Activated T-helper 9 cell treated with anti-CD3 and anti-CD28 coated beads, Interleukin-2, amount 50 U/mL, for 16 hours (primary cell): ENCODE data around the gene CDCA8.

Experiments
- DNase-seq: peaks from one replicate; pipeline ENCODE4 v3.0.0-alpha.2; 2020; ENCODE audit warnings: low read depth

Gene CDCA8

GRCh38 chr1:37692078-37692833 is at the start of gene CDCA8:
Gene CDCA8 (plus strand): TSS chr1:37692516. CDS start chr1:37692691, 175 bp downstream.
- peak; percentile 97 for DNase-seq

DNA sequence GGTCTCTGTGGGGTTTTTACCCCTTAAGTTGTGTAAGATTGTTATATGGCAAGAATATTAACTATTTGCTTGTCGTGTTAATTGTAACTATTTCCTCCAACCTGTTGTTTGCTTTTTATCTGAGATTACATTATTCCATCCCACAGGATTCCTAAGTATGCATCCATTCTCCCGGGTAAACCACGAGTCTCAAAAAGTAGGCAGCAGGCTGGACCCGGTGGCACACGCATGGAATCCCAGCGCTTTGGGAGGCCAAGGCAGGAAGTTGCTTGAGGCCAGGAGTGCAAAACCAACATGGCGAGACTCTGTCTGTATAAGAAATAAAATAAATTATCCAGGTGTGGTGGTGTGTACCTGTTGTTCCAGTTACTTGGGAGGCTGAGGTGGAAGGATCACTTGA is 45.0 kb upstream of the CDCA8 start:
- no peak for DNase-seq

DNA sequence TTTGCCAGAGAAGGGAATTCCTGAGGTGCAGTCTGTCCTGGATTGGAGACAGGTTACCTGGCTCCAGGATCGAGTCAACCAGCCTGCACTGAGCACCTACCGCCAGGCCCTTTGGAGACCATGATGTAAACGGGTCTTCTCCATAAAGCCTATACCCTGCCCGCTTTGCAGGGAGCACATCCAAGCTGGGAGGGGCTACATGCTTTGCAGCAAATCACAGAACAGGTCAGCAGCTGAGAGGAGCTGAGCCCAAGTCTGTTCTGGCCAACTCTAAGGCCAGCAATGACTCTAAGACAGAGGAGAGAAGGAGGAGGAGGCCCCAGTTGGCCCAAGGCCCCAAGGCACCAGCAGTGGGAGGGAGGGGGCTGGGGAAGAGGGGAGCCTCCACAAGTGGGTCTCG is 42.1 kb upstream of the CDCA8 start:
- no peak for DNase-seq

- no peak for DNase-seq
Measured at GRCh38 chr1:37650721-37651120, 41.6 kb upstream of the CDCA8 start.

DNA sequence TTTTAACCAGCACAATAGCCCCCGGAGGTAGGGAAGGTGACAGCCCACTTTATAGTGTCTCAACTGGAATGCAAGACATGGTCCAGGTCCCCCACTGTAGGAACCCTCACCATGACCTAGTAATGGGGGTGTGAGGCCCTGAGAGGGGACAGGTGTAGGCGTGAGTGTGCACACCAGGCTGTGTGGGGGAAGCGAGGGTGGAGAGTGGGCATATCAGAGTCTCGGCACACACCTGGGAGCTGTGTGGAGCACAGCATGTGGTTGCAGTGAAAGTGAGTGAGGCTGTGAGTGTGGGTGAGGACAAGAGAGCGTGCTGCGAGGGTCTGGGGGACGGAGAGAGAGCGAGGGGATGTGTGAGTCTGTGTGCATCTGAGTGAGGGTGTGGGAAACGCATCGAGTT is 40.5 kb upstream of the CDCA8 start:
- DNase-seq, result no peak

DNA sequence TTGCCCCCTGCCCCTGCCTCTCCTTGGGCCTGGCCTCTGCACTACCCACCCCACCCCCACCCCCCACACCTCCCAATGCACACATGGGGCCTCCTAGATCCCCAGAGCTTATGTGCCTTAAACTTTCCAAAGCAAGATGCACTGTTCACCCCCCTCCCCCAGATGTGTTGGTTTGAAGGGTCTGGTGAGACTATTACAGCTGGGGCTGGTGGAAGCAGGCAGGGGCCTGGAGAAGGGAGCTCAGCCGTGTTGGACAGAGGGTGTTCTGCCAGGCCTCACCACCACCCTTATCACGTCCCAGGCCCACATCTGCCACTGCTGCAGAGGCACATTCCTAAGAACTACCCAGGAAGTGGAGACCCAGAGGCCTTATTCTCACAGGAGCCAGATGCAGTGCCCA is 39.3 kb upstream of the CDCA8 start:
- DNase-seq, result no peak

- DNase-seq, result no peak
Measured at GRCh38 chr1:37653906-37654305, 38.4 kb upstream of the CDCA8 start.

- DNase-seq, result no peak
Measured at GRCh38 chr1:37655274-37655673, 37.0 kb upstream of the CDCA8 start.

- no peak for DNase-seq
Measured at GRCh38 chr1:37656026-37656425, 36.3 kb upstream of the CDCA8 start.

- DNase-seq, result no peak
Measured at GRCh38 chr1:37656881-37657280, 35.4 kb upstream of the CDCA8 start.

GRCh38 chr1:37657620-37658412 is 34.5 kb upstream of the CDCA8 start:
- DNase-seq, result no peak

DNA sequence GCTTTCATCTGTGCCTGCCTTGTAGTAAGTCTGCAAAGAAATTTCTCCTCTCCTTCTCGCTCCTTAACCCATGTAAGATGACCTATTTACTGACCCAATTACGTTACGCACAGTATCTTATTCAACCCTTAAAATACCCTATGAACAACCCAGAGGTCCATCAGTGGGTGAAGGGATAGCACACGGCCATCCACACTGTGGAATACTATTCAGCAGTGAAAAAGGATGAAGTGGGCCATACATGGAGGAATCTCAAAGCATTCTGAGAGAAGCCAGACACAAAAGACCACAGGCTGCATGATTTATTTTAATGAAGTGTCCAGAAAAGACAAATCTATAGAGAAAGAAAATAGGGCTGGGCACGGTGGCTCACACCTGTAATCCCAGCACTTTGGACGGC is 33.8 kb upstream of the CDCA8 start:
- no peak for DNase-seq

- no peak for DNase-seq
Measured at GRCh38 chr1:37660664-37661063, 31.7 kb upstream of the CDCA8 start.

GRCh38 chr1:37661401-37661800 is 30.9 kb upstream of the CDCA8 start:
- no peak for DNase-seq

GRCh38 chr1:37662031-37662755 is 30.1 kb upstream of the CDCA8 start:
- no peak for DNase-seq

GRCh38 chr1:37663426-37664000 is 28.8 kb upstream of the CDCA8 start:
- no peak for DNase-seq

DNA sequence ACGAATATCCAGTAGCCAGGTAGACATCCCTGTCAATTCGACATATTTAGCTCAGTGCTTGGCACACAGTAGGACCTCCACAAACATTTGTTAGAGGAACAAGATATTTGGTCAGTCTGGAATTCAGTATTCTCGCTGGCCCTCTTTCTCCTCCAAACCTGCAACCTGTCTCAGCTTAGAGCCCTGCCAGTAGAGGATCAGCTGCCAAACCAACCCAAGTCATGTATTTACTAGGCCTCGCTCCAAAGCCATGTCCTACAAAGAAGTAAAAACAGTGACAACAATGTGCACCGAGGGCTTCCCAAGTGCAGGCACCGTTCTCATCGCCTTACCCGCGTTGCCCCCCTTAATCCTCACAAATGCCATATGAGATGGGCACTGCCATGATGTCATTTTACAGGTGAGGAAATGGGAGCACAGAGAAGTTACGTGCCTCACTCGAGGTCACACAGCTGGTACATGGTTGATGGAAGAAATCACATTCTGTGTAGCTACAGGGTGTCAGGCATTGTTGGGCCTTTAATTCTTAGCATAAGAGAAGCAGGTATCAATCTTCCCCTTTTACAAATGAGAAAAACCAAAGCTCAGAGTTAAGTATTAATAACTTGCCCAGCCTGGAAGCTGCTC is 26.0 kb upstream of the CDCA8 start:
- no peak for DNase-seq

- no peak for DNase-seq
Measured at GRCh38 chr1:37667023-37667671, 25.2 kb upstream of the CDCA8 start.

DNA sequence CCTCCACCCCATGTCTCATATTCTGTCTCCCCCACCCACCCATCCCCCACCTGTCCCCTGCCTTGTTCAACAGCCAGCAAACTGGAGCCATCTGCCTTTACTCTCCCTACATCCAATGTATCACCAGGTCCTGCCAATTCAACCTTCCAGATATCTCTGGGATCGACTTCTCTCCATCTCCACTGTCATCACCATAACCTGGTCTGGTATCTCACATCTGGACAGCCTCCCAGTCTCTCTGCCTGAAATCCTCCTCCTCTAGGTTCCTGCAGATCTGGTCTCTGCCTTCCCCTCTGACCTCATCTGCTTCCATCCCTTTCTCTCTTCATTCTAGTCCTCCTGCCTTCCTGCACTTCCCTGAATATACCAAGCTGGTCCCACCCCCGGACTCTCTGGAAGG is 22.2 kb upstream of the CDCA8 start:
- no peak for DNase-seq

GRCh38 chr1:37671261-37671660 is 21.1 kb upstream of the CDCA8 start:
- no peak for DNase-seq

DNA sequence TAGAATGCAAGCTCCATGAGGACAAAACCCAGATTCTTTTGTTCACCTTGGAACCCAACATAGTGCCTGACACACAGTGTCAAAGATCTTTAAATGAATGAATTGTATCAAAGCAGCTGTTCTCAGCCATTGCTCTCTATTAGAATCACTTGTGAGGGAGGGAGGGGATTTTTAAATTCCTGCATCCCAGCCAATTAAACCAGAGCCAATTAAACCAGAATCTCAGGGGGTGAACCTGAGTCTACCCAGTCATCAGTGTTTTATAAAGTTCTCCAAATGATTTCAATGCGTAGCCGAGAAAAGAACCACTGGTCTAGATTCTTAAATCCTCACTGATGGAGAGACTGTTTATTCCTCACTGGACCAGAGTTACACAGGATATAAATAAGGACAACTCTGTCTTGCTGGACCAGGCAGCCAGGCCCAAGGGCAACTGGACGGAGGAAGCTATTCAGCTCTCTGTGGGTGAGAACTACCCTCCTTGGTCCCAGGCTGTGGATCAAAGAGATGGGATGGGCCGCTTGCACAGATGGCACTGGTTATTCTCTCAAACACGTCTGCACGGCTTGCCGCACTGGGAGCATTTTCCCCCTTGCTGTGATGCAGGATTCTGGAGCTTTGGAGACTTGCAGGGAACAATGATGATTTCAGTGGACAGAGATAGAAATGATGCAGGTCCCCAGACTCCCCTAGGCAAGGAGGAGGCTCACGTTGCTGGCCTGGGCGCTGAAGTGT is 20.0 kb upstream of the CDCA8 start:
- no peak for DNase-seq
